Transverse colon (tissue), 4 donors: Measurements from ENCODE around the gene KCTD20. TPM values are rescaled to one million over a fixed set of nuclear protein-coding genes. Genes with fewer than 3 reads are reported as not detected.

Source experiments
- DNase-seq: peaks from one replicate; pipeline ENCODE4 v3.0.0-alpha.2; 2019
- H3K27ac ChIP-seq, 4 donors: fragments of 200-600 bp; sonication (generic); 2 replicates each; pipeline ENCODE4 v1.5.1; 2016 to 2018; ENCODE audit warnings: inconsistent platforms in 4 of 4
- H3K27me3 ChIP-seq: fragments of 200-600 bp; sonication (generic); 2 replicates; pipeline ENCODE4 v1.5.1; 2017; ENCODE audit warnings: inconsistent platforms
- H3K36me3 ChIP-seq, 4 donors: fragments of 200-600 bp; sonication (generic); 2 replicates each; pipeline ENCODE4 v1.5.1; 2017 to 2019; ENCODE audit warnings: inconsistent platforms in 4 of 4
- H3K4me1 ChIP-seq, 4 donors: fragments of 200-600 bp; sonication (generic); 2 replicates each; pipeline ENCODE4 v1.5.1; 2017 to 2020; ENCODE audit warnings: inconsistent platforms in 4 of 4
- H3K4me3 ChIP-seq, 4 donors: fragments of 200-600 bp; sonication (generic); 1 replicate in 1 of 4; 2 replicates in 3 of 4; pipeline versions ENCODE4 v1.5.1 to v1.6.1; 2017 to 2019; ENCODE audit warnings: inconsistent platforms in 4 of 4
- H3K9me3 ChIP-seq, 2 donors: fragments of 200-600 bp; sonication (generic); 2 replicates each; pipeline ENCODE4 v1.5.1; 2017 to 2019; ENCODE audit warnings: inconsistent platforms in 2 of 2
- EP300 ChIP-seq: sonication (generic); formaldehyde crosslinking; IDR thresholded peaks from one replicate; pipeline ENCODE4 v1.6.1; 2017; ENCODE audit warnings: antibody characterized with exemption, low read depth
- POLR2A ChIP-seq: fragments of 450-650 bp; IDR thresholded peaks from one replicate; pipeline ENCODE4 v1.6.1; 2016; ENCODE audit warnings: antibody characterized with exemption, mild to moderate bottlenecking, moderate library complexity
- POLR2AphosphoS5 ChIP-seq, 3 donors: sonication (generic); formaldehyde crosslinking; IDR thresholded peaks; one replicate each; pipeline ENCODE4 v1.6.1; 2016; ENCODE audit warnings: antibody characterized with exemption in 3 of 3
- WGBS, 2 donors: methylation state at CpG; one replicate each; pipeline ENCODE4 v1.1.5; 2018; ENCODE audit warnings: low coverage in 1 of 2; 5-methylcytosine and 5-hydroxymethylcytosine counted together
- in situ Hi-C, 4 donors: fragments of 200-750 bp; cut with MboI; loops; one replicate each; pipeline versions ENCODE4 v1.15.0 to v1.15.1; 2017; ENCODE audit warnings: low sequenced_read_pairs in 3 of 4, low pct_ligation_motif_present in 1 of 4, low pct_unique_long_range_greater_than_20kb in 1 of 4
- intact Hi-C: fragments of 100-400 bp; cut with DNase I; formaldehyde crosslinking; loops from one replicate; pipeline ENCODE4 v1.15.1; 2023; ENCODE audit warnings: low total_unique reads
- total RNA-seq, 4 donors: library from RNA; depleted of rRNA; stranded (reverse); fragments of >200 nt; gene quantifications; one replicate each; pipeline ENCODE4 v1.1.0, GENCODE V29; 2016
- TF ChIP-seq, protein P1 (sequence below), 5 experiments: fragments of 200-600 bp in 3 of 5; fragments of 450-650 bp in 2 of 5; sonication (generic) in 3 of 5; IDR thresholded peaks; 1 replicate in 2 of 5; 2 replicates in 3 of 5; pipeline ENCODE4 v1.5.1; 2016 to 2017; ENCODE audit warnings: antibody characterized with exemption in 5 of 5, inconsistent platforms in 3 of 5, mild to moderate bottlenecking in 2 of 5, moderate library complexity in 1 of 5

Gene KCTD20
- total RNA-seq, 4 donors from 2014 or later: 23.2 to 61.9 (median 29.9) TPM

GRCh38 chr6:36484736-36485135 is 41.9 kb downstream of the KCTD20 start:
- in situ Hi-C loops: no loop called here
- intact Hi-C loops: no loop called here
- TF ChIP-seq POLR2A (no peak), POLR2AphosphoS5 (IDR thresholded peaks at IDR 0.05) (no peak), EP300 (no peak)
- TF ChIP-seq, protein P1, sequence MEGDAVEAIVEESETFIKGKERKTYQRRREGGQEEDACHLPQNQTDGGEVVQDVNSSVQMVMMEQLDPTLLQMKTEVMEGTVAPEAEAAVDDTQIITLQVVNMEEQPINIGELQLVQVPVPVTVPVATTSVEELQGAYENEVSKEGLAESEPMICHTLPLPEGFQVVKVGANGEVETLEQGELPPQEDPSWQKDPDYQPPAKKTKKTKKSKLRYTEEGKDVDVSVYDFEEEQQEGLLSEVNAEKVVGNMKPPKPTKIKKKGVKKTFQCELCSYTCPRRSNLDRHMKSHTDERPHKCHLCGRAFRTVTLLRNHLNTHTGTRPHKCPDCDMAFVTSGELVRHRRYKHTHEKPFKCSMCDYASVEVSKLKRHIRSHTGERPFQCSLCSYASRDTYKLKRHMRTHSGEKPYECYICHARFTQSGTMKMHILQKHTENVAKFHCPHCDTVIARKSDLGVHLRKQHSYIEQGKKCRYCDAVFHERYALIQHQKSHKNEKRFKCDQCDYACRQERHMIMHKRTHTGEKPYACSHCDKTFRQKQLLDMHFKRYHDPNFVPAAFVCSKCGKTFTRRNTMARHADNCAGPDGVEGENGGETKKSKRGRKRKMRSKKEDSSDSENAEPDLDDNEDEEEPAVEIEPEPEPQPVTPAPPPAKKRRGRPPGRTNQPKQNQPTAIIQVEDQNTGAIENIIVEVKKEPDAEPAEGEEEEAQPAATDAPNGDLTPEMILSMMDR (IDR thresholded peaks at IDR 0.05): no peak
- peaks cover 0 to 35% (median 12%) of the 10 kb centered on the region in 4 donors for H3K36me3 ChIP-seq
- no peak for DNase-seq
- WGBS, 2 donors: 83 to 90% methylated on average over 5 of the region's 5 CpGs
- no peak overlapping the region for H3K27ac ChIP-seq
- no peaks in the 10 kb centered on the region for H3K9me3 ChIP-seq
- H3K4me3 ChIP-seq: no peak overlapping the region
- no peaks in the 10 kb centered on the region for H3K27me3 ChIP-seq
- H3K4me1 ChIP-seq: peaks cover 0 to 8% (median 3%) of the 10 kb centered on the region in 4 donors

DNA sequence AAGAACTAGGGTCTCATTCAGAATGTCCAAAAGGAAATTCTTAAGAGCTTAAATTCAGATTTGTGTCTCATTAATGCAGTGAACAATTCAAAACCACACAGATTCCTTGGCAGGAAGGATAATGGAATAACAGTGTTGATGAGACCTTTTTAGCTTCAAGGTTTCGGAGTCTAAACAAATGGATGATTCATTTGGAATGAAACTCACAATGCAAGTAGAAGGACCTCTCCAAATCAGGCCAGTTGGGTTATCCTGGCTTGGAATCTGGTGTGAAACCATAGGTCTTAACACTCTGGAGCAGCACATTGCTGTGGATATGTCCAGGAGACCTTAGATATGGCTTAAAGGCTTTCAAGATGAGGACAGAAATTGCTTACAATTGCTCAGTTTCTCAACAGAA is 44.9 kb downstream of the KCTD20 start:
- TF ChIP-seq EP300 (no peak), POLR2A (no peak), POLR2AphosphoS5 (IDR thresholded peaks at IDR 0.05) (no peak)
- TF ChIP-seq, protein P1 (IDR thresholded peaks at IDR 0.05): no peak
- H3K4me3 ChIP-seq: no peak overlapping the region
- H3K9me3 ChIP-seq: no peaks in the 10 kb centered on the region
- H3K4me1 ChIP-seq: peaks cover 0 to 8% (median 3%) of the 10 kb centered on the region in 4 donors
- H3K27ac ChIP-seq: no peak overlapping the region
- in situ Hi-C loops (no loop called here), intact Hi-C loops (no loop called here)
- DNase-seq: no peak
- peaks cover 0 to 16% (median 3%) of the 10 kb centered on the region in 4 donors for H3K36me3 ChIP-seq
- H3K27me3 ChIP-seq: no peaks in the 10 kb centered on the region
- WGBS, 2 donors: 91% methylated on average over 1 of the region's 1 CpG; no CpG with 5 or more reads in 1 of the 2 donors

DNA sequence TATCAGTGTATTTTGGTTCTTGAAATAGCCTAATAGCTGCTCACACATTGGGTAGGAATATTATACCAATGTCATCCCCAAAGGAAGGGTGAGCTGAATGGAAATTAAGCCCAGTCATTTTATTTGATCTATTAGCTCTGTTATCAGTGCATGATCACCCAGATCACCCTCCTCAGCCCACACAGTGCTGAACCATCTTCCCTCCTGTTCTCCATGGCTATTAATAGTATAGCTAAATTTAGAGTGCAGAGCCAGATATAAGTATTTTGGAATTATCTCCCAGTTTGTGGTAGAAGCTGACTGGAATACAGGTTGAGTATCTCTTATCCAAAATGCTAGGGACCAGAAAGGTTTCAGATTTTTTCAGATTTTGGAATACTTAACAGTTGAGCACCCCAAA is 45.4 kb downstream of the KCTD20 start:
- peaks cover 0 to 16% (median 3%) of the 10 kb centered on the region in 4 donors for H3K36me3 ChIP-seq
- in situ Hi-C loops (no loop called here), intact Hi-C loops (no loop called here)
- peaks cover 0 to 8% (median 3%) of the 10 kb centered on the region in 4 donors for H3K4me1 ChIP-seq
- TF ChIP-seq, protein P1 (IDR thresholded peaks at IDR 0.05): no peak
- no peak for TF ChIP-seq POLR2AphosphoS5 (IDR thresholded peaks at IDR 0.05)
- no peaks in the 10 kb centered on the region for H3K27me3 ChIP-seq
- no peak for DNase-seq
- no peak overlapping the region for H3K4me3 ChIP-seq
- no peaks in the 10 kb centered on the region for H3K9me3 ChIP-seq
- H3K27ac ChIP-seq: no peak overlapping the region

GRCh38 chr6:36489426-36489825 is 46.6 kb downstream of the KCTD20 start:
- Histone ChIP-seq H3K27ac (no peak overlapping the region), H3K4me3 (no peak overlapping the region), H3K27me3 (no peaks in the 10 kb centered on the region), H3K9me3 (no peaks in the 10 kb centered on the region), H3K36me3 (peaks cover 0 to 17% (median 4%) of the 10 kb centered on the region in 4 donors), H3K4me1 (peaks cover 0 to 8% (median 2%) of the 10 kb centered on the region in 4 donors)
- WGBS, 2 donors: 81 to 85% methylated on average over 3 to 4 of the region's 4 CpGs
- intact Hi-C loops (no loop called here), in situ Hi-C loops (no loop called here)
- TF ChIP-seq, protein P1 (IDR thresholded peaks at IDR 0.05): no peak
- TF ChIP-seq EP300: no peak
- no peak for TF ChIP-seq POLR2AphosphoS5 (IDR thresholded peaks at IDR 0.05)
- TF ChIP-seq POLR2A: no peak
- DNase-seq: no peak
